SK-N-SH (cell line): ENCODE data around the gene SLITRK6. TPM values are rescaled to one million over a fixed set of nuclear protein-coding genes. Genes with fewer than 3 reads are reported as not detected.

Experiments
- CTCF ChIA-PET: fragments of 300-600, 350-600 bp; formaldehyde crosslinking; extraction: SDS; loops from one replicate; lab custom pipeline; 2021; lab: Yijun Ruan, JAX
- POLR2A ChIA-PET: fragments of 350-600 bp; sonication (Branson Sonifier 250); formaldehyde crosslinking; extraction: SDS; loops from one replicate; lab custom pipeline; 2020; ENCODE audit warnings: antibody characterized with exemption, inconsistent platforms; lab: Yijun Ruan, JAX
- DNase-seq: peaks from one replicate; pipeline ENCODE4 v3.0.0; 2012
- H2AFZ ChIP-seq: fragments of 200-600 bp; sonication (generic); 2 replicates; pipeline ENCODE4 v1.8.1; 2016; ENCODE audit warnings: antibody characterized with exemption, mild to moderate bottlenecking, low read depth
- H3F3A ChIP-seq: fragments of 200-600 bp; sonication (generic); replicated peaks from 2 replicates; pipeline ENCODE3; 2016; ENCODE audit warnings: antibody characterized with exemption, mild to moderate bottlenecking; ENCODE audit not compliant: insufficient read depth
- H3K27ac ChIP-seq, 2 experiments: fragments of 200-500 bp in 1 of 2; fragments of 200-600 bp in 1 of 2; sonication (Bioruptor generic) in 1 of 2; sonication (generic), shearing (Covaris generic) in 1 of 2; 2 replicates each; pipeline versions ENCODE4 v1.5.1 to v1.6.1; 2014 to 2016; ENCODE audit warnings: low read depth in 2 of 2, inconsistent platforms in 1 of 2, low read length in 1 of 2, mild to moderate bottlenecking in 1 of 2, mixed read lengths in 1 of 2
- H3K27me3 ChIP-seq: fragments of 200-600 bp; sonication (generic), shearing (Covaris generic); 2 replicates; pipeline ENCODE4 v1.6.1; 2016; ENCODE audit warnings: mixed run types; ENCODE audit not compliant: insufficient read depth
- H3K36me3 ChIP-seq, 2 experiments: fragments of 200-500 bp in 1 of 2; fragments of 200-600 bp in 1 of 2; sonication (Bioruptor generic) in 1 of 2; sonication (generic) in 1 of 2; replicated peaks in 1 of 2; 2 replicates each; pipeline versions ENCODE3 to v1.5.1; 2014 to 2016; ENCODE audit warnings: low read length in 1 of 2, mild to moderate bottlenecking in 1 of 2; ENCODE audit not compliant: insufficient read depth in 2 of 2, control insufficient read depth in 1 of 2
- H3K4me1 ChIP-seq, 2 experiments: fragments of 200-500 bp in 1 of 2; fragments of 200-600 bp in 1 of 2; sonication (Bioruptor generic) in 1 of 2; sonication (generic), shearing (Covaris generic) in 1 of 2; 2 replicates each; pipeline versions ENCODE4 v1.5.1 to v1.6.1; 2014 to 2016; ENCODE audit warnings: low read depth in 1 of 2, low read length in 1 of 2, mixed run types in 1 of 2; ENCODE audit not compliant: insufficient read depth in 2 of 2, control insufficient read depth in 1 of 2
- H3K4me2 ChIP-seq: fragments of 200-600 bp; sonication (generic), shearing (Covaris generic); 2 replicates; pipeline ENCODE4 v1.6.1; 2017; ENCODE audit warnings: mixed run types
- H3K4me3 ChIP-seq, 2 experiments: fragments of 200-500 bp in 1 of 2; fragments of 200-600 bp in 1 of 2; sonication (Bioruptor generic) in 1 of 2; sonication (generic), shearing (Covaris generic) in 1 of 2; 2 replicates each; pipeline versions ENCODE4 v1.5.1 to v1.8.1; 2014 to 2016; ENCODE audit warnings: low read depth in 2 of 2, inconsistent platforms in 1 of 2, low read length in 1 of 2, mild to moderate bottlenecking in 1 of 2, mixed read lengths in 1 of 2, moderate library complexity in 1 of 2
- H3K79me2 ChIP-seq: fragments of 200-600 bp; sonication (generic); 2 replicates; pipeline ENCODE4 v1.8.1; 2017; ENCODE audit warnings: mild to moderate bottlenecking; ENCODE audit not compliant: insufficient read depth
- H3K9ac ChIP-seq: fragments of 200-600 bp; sonication (generic); 2 replicates; pipeline ENCODE4 v1.6.1; 2017; ENCODE audit warnings: mixed run types
- H3K9me2 ChIP-seq: fragments of 200-600 bp; sonication (generic); 2 replicates; pipeline ENCODE4 v1.6.1; 2017; ENCODE audit warnings: mixed run types
- H3K9me3 ChIP-seq: fragments of 200-600 bp; sonication (generic); 2 replicates; pipeline ENCODE4 v1.6.1; 2017; ENCODE audit warnings: mixed run types, mild to moderate bottlenecking, moderate library complexity
- H4K20me1 ChIP-seq: fragments of 200-600 bp; sonication (generic); 2 replicates; pipeline ENCODE4 v1.6.1; 2017; ENCODE audit warnings: mild to moderate bottlenecking, mixed run types; ENCODE audit not compliant: insufficient read depth
- CTCF ChIP-seq: fragments of 200-600 bp; sonication (generic); IDR thresholded peaks from 2 replicates; pipeline ENCODE4 v1.6.1; 2017; ENCODE audit warnings: antibody characterized with exemption, mild to moderate bottlenecking, moderate library complexity
- ELF1 ChIP-seq: IDR thresholded peaks from 2 replicates; pipeline ENCODE4 v1.4.0; 2012
- EZH2phosphoT487 ChIP-seq: fragments of 200-600 bp; sonication (generic); IDR thresholded peaks from 2 replicates; pipeline ENCODE4 v1.6.1; 2017; ENCODE audit warnings: low read depth, mixed run types, mild to moderate bottlenecking, antibody characterized with exemption, moderate library complexity, borderline replicate concordance
- FOSL2 ChIP-seq: IDR thresholded peaks from 2 replicates; pipeline ENCODE4 v1.4.0; 2012; ENCODE audit warnings: low read depth, mild to moderate bottlenecking, moderate library complexity, borderline replicate concordance
- FOXM1 ChIP-seq: IDR thresholded peaks from 2 replicates; pipeline ENCODE4 v1.4.0; 2012; ENCODE audit warnings: low read depth, mild to moderate bottlenecking
- JUND ChIP-seq: IDR thresholded peaks from 2 replicates; pipeline ENCODE4 v1.4.0; 2012
- NFIC ChIP-seq: IDR thresholded peaks from 2 replicates; pipeline ENCODE4 v1.4.0; 2012; ENCODE audit warnings: borderline replicate concordance
- NRF1 ChIP-seq: IDR thresholded peaks from 2 replicates; pipeline ENCODE4 v1.6.1; 2012; ENCODE audit warnings: low read depth, mild to moderate bottlenecking, low read length
- PBX3 ChIP-seq: IDR thresholded peaks from 2 replicates; pipeline ENCODE4; 2012
- RAD21 ChIP-seq: IDR thresholded peaks from 2 replicates; pipeline ENCODE4 v1.6.1; 2012; ENCODE audit warnings: mild to moderate bottlenecking, low read length
- REST ChIP-seq: IDR thresholded peaks from 2 replicates; pipeline ENCODE4 v1.6.1; 2012; ENCODE audit warnings: mild to moderate bottlenecking, low read depth, low read length, moderate library complexity
- SMC3 ChIP-seq: IDR thresholded peaks from 2 replicates; pipeline ENCODE4 v1.6.1; 2012; ENCODE audit warnings: low read depth, low read length, improper control_type of control experiment
- TCF12 ChIP-seq: IDR thresholded peaks from 2 replicates; pipeline ENCODE4 v1.4.0; 2012
- ZBTB33 ChIP-seq: IDR thresholded peaks from 2 replicates; pipeline ENCODE4 v1.4.0; 2012; ENCODE audit warnings: low read depth, borderline replicate concordance
- WGBS: methylation state at CpG from one replicate; pipeline ENCODE4 v1.1.6; 2017; ENCODE audit warnings: low lambda C conversion rate; 5-methylcytosine and 5-hydroxymethylcytosine counted together
- polyA plus RNA-seq, 3 experiments: library from polyadenylated mRNA; depleted of rRNA; stranded (reverse); fragments of >200 nt; gene quantifications; 2 replicates each; pipeline ENCODE4 v1.2.3, GENCODE V29; 2012

SLITRK6 gene
- polyA plus RNA-seq, 1 of the 3 experiments (the other 2 are of a cell fraction), result 5.2 TPM

DNA sequence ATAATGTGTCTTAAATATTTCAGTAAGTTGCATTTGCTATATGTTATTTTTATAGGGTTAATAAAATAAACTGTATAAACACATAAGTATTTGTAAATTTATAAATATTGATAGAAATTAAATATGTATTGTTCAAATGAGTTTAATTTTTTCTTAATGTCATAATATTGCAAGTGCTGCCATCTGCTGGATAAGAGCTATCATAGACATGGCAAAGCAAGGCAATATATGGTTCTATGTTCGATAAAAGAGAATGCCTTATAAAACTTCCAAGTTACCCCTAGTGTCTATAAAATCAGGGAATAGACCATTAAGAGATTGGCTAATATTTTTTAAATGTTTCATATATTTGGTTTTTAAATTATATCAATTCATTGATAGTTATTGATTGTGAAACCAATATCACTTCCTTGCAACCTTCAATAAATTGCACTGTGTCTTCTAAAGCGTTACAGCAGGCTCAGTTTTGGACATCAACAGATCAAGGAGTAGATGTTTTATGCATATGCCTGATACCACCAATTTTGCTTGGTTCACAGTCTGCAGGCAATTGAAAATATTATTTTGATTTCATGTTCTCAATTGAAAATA, 29.0 kb upstream of the SLITRK6 start:
- Histone ChIP-seq H4K20me1 (no peaks in the 10 kb centered on the region), H3F3A (no peaks in the 10 kb centered on the region), H3K27ac (no peak overlapping the region; a peak in 1 of 4 replicates), H3K4me2 (no peak overlapping the region), H3K27me3 (0 out of 2 replicates have a peak, but pooled peaks cover 5% of the 10 kb centered on the region), H3K79me2 (no peaks in the 10 kb centered on the region), H2AFZ (no peak overlapping the region), H3K9ac (no peak overlapping the region), H3K4me1 (no peaks in the 10 kb centered on the region; a peak in 1 of 4 replicates), H3K9me2 (no peaks in the 10 kb centered on the region), H3K36me3 (no peaks in the 10 kb centered on the region), H3K9me3 (no peaks in the 10 kb centered on the region), H3K4me3 (no peak overlapping the region; a peak in 1 of 4 replicates)
- 50% methylated on average over 2 of the region's 2 CpGs for WGBS
- peak; percentile 6 for DNase-seq
- ChIA-PET POLR2A (no interaction called here), CTCF (interaction anchor here (0.6 to 1.7 kb wide), 11 partner anchors 9 to 997 kb away, joined by 3 to 14 read pairs (median 4); no protein-coding TSS in a partner anchor)
- no peak for TF ChIP-seq EZH2phosphoT487
- TF ChIP-seq RAD21, result peak; percentile 62
- peak; percentile 76 for TF ChIP-seq CTCF
- TF ChIP-seq JUND, result no peak
- peak; percentile 49 for TF ChIP-seq SMC3
- no peak for TF ChIP-seq PBX3
- no peak for TF ChIP-seq REST

DNA sequence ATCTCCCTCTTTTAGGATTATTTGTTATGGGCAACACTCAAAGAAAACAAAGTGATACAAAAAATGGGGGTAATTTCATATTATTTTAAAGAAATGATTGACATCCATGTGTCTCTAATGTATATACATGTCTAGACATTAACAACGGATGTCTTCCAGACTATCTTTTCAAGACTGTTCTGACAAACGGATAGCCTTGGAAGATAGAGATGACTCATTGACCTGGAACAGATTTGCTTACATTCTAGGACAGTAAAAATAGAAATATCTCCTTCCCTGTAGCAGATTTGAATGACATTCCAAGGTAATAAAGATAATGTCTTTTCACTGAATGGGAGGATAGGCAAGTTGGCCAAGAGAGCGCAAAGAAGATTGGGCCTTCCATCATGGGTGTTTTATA, 26.2 kb upstream of the SLITRK6 start:
- POLR2A ChIA-PET, result no interaction called here
- Histone ChIP-seq H3K27me3 (0 out of 2 replicates have a peak, but pooled peaks cover 5% of the 10 kb centered on the region), H3K36me3 (no peaks in the 10 kb centered on the region), H3K4me1 (no peaks in the 10 kb centered on the region; a peak in 1 of 4 replicates), H3K9me3 (no peaks in the 10 kb centered on the region), H3K4me3 (no peak overlapping the region), H3K9ac (no peak overlapping the region), H3F3A (no peaks in the 10 kb centered on the region), H3K9me2 (no peaks in the 10 kb centered on the region), H4K20me1 (no peaks in the 10 kb centered on the region), H3K27ac (no peak overlapping the region; a peak in 1 of 4 replicates), H3K79me2 (no peaks in the 10 kb centered on the region), H2AFZ (peak overlapping the region; percentile 6; the same call in 1 of the 2 replicates), H3K4me2 (no peak overlapping the region)
- WGBS, result 59% methylated on average over 3 of the region's 3 CpGs
- TF ChIP-seq FOSL2 (peak; percentile 21; the same call in 1 of the 2 replicates), EZH2phosphoT487 (no peak), JUND (peak; percentile 30; the same call in 1 of the 2 replicates), SMC3 (no peak), ELF1 (no peak), PBX3 (peak; percentile 38), FOXM1 (no peak), NRF1 (no peak), TCF12 (peak; percentile 28), ZBTB33 (no peak), NFIC (no peak)
- CTCF ChIA-PET, result interaction anchor here (0.6 kb wide), 2 partner anchors 10 to 726 kb away, joined by 3 read pairs; no protein-coding TSS in a partner anchor
- no peak for DNase-seq
